ENCODE data around the gene SRL.

Gene SRL

GRCh38 chr16:4241928-4242283 is at the start of gene SRL:
Gene SRL (minus strand): TSS chr16:4242080. CDS start chr16:4242067, 13 bp downstream.
- DNase-seq (ENCODE audit: low read depth) = no peak

DNA sequence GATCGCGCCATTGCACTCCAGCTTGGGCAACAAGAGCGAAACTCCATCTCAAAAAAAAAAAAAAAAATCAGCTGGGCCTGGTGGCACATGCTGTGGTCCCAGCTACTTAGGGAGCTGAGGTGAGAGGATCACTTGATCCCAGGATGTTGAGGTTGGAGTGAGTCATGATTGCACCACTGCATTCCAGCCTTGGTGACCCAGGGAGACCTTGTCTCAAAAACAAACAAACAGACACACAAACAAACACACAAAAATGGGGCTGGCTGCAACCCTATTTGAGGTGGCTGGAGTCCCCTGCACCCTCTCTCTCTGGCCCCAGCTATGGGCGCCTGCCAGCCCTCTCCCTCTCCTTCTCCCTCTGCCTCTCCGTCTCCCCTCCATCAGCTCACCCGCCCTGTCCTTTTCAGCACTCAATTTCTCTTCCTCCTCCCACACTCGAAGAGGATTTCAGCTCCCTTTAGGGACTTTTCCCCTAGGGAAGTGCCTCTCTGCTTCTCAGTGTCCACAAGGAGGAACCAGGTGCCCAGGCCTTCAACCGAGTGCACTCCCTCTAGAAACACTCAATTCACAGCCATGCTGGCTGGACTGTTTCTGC is 48.5 kb upstream of the SRL start:
- peak; percentile 72 for DNase-seq (ENCODE audit: low read depth)

GRCh38 chr16:4288148-4288921 is 46.5 kb upstream of the SRL start:
- peak; percentile 65 for DNase-seq (ENCODE audit: low read depth)

GRCh38 chr16:4285167-4285566 is 43.3 kb upstream of the SRL start:
- no peak for DNase-seq (ENCODE audit: low read depth)

GRCh38 chr16:4283939-4284338 is 42.1 kb upstream of the SRL start:
- DNase-seq (ENCODE audit: low read depth) = peak; percentile 64

- no peak for DNase-seq (ENCODE audit: low read depth)
Observed at GRCh38 chr16:4283441-4283840, 41.6 kb upstream of the SRL start.

DNA sequence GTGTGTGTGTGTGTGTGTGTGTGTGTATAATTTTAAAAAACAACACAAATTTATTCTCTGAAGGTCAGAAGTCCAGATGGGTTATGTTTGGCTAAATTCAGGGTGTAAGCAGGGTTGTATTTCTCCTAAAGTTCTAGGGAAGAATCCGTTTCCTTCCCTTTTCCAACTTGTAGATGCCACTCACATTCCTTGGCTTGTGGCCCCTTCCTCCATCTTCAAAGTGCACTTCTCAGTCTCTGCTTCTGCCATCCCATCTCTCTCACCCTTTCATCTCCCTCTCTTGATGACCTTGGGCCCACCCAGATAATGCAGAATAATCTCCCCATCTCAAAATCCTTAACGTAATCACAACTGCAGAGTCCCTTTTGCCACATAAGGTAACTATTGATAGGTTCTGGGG is 38.7 kb upstream of the SRL start:
- no peak for DNase-seq (ENCODE audit: low read depth)

- no peak for DNase-seq (ENCODE audit: low read depth)
Observed at GRCh38 chr16:4277987-4278513, 36.2 kb upstream of the SRL start.

DNA sequence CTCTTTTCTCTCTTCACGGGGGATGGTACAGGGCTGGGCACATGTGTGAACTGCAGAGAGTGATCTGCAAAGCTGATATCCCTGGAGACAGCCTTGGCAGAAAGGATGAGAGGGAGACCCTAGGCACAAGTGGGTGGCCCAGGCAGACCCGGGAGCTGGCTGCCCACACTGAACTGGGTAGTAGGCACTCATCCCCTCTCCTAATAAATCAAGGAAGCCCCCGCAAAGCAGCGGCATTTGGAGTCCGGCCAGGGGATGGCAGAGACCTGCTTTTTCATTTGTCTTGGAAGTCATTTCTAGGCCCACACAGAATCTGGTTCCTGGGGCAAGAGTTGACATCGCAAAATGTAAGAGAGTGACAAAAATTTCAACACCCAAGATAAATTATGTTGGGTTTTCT is 34.0 kb upstream of the SRL start:
- DNase-seq (ENCODE audit: low read depth) = no peak

- peak; percentile 39 for DNase-seq (ENCODE audit: low read depth)
Observed at GRCh38 chr16:4273858-4274311, 32.0 kb upstream of the SRL start.

DNA sequence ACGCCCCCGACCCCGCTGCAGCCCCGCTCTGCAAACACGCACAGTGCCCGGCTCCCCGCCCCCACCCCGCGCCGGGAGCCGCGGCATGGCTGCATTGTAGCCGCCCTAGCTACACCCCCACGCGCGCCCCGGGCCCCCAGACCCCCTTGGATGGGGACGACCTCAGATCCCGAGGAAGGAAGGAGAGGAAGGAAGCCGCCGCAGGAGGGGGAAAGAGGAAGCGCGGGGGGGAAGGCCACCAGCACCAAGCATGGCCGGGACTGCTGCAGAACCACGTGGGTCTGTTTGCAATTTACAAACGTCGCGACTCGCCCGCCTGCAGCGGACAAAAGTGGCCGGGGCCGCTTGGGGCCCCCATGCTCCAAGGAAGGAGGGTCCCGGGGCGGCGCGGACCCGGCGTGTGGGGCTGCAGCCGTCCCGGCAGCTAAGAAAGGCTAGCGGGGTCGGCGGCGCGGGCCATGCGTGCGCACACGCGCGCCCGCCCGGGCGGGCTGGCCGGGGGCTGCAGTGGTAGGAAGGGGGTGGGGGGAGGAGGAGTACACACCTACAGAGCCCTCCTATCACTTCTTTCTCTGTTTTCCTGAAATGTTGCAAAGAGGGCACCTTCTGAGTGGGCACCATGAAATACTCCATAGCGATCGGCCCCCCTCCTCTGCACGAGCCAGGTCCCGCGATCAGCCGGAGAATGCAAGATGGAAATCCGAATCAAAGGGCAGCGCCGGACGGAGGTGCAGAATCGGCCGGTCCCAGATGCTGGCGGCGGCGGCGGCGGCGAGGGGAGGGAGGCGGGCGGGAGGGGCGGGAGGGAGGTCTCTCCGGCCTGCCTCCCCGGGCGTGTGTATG is 30.5 kb upstream of the SRL start:
- peak; percentile 52 for DNase-seq (ENCODE audit: low read depth)

DNA sequence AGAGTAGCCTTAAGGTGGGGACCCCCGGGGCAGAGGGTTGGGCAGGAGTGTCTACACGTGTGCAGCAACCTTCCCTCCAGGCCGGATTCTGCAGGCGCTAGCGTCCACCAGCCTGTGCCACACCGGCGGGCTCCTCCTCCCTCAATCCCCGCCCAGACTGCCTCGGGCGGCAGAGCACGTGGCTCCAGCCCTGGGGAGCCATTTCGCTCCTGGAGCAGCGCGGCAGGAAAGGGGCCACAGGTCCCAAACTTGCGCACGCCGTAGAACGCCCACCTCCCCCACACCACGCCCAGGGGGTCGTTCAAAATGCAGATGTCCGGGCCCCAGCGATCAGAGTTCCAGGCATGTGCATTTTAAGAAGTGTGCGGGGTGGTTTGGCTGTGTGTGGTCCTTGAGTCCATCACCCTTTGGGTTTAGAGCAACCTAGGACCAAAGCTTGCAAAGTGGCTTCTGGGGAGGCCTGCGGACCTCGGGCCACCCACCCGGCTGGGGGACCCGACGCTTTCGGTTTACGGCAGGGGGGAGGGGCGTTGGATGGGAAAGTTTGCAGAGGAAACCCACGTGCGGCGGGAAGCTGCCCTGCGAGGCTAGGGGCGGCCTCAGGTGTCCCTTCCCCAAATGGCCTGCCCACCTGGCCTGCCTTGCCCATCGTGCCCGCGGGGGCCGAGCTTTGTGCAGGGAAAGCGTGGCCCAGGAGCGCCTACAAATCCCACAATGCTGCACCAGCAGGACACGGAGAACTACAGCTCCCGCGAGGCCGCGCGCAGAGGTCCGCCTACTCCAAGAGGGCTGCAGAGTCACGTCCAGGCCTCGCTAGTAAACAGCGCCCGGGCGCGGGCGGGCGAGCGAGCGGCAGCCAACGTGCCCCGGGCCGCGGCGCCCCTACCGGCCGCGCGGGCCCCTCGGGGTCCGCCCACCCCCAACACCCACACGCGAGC is 29.6 kb upstream of the SRL start:
- DNase-seq (ENCODE audit: low read depth) = peak; percentile 92

DNA sequence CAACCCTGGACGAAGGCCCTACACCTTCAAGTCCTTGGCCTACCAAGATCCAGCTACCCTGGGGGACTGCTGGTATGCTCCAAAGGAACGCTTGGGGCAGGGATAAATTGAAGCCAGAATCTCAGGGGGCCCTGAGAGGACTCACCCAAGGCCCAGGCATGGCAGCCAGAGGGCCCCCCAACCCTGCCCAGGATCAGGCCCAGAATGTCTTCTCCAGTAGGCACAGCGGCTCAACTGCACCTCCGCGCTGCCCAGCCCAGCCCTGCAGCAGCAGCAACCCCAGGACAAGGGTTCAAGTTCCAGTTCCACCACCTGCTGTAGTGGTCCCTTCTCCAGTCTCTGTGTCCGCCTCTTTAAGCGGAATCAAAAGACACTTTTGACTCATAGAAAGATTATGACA is 28.7 kb upstream of the SRL start:
- no peak for DNase-seq (ENCODE audit: low read depth)

- DNase-seq (ENCODE audit: low read depth) = no peak
Observed at GRCh38 chr16:4270091-4270490, 28.2 kb upstream of the SRL start.

- peak; percentile 23 for DNase-seq (ENCODE audit: low read depth)
Observed at GRCh38 chr16:4266372-4266771, 24.5 kb upstream of the SRL start.

DNA sequence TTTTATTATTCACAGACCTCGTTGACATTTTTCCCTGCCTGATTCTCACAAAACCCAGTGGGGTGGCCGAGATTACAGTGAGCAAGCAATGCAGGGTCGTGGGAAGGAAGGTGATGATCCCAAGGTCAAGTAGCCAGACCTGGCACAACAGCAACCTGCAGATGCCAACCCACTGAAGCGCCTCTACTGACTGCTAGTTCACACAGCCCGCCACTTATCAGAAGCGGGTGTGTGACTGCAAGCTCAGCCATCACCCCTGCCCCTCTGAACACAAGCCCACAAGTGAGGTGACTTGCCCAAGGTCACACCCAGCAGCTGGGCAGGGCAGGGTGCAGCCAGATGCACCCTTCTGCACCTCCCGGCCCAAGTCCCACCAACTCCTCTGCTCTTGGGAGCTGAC is 23.8 kb upstream of the SRL start:
- no peak for DNase-seq (ENCODE audit: low read depth)

- DNase-seq (ENCODE audit: low read depth) = peak; percentile 35
Observed at GRCh38 chr16:4264546-4264945, 22.7 kb upstream of the SRL start.

- DNase-seq (ENCODE audit: low read depth) = peak; percentile 95
Observed at GRCh38 chr16:4263504-4264436, 21.9 kb upstream of the SRL start.

DNA sequence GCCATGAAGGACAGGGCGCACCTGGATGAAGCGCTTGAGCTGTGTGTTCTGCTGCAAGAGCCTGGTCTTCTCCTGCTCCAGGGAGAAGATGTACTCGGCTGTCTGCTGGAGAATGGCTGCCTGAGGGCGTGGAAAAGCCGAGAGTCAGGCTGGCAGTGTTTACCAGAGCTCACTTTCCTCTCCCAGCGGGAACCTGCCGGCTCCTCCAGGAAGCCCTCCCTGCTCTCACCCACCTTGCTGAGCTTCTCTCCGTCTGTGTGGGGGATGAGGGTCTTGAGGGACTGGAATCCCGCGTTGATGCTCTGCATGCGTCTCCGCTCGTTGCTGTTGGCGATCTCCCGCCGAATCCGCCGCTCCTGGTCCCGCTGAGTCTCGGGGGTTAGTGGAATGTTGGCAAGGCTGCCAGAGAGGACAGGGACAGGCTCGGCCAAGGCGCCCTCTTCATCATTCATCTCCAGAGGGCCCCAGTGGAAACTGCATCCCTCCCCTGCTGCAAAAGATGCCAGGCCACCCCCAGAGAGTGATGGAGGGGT is 20.5 kb upstream of the SRL start:
- DNase-seq (ENCODE audit: low read depth) = no peak

GRCh38 chr16:4261557-4262172 is 19.8 kb upstream of the SRL start:
- no peak for DNase-seq (ENCODE audit: low read depth)
